Testis (tissue), 2 donors: ENCODE results near the gene B3GNT4.

ENCODE experiments used
- CTCF ChIP-seq, 3 experiments: fragments of 450-650 bp in 2 of 3; fragments of 200-600 bp in 1 of 3; sonication (generic) in 1 of 3; IDR thresholded peaks; one replicate each; pipeline ENCODE4 v1.5.1; 2016 to 2019; ENCODE audit warnings: antibody characterized with exemption in 3 of 3, mild to moderate bottlenecking in 2 of 3, moderate library complexity in 1 of 3
- POLR2A ChIP-seq: fragments of 450-650 bp; IDR thresholded peaks from one replicate; pipeline ENCODE4 v1.6.1; 2017; ENCODE audit warnings: antibody characterized with exemption, mild to moderate bottlenecking, moderate library complexity

DNA sequence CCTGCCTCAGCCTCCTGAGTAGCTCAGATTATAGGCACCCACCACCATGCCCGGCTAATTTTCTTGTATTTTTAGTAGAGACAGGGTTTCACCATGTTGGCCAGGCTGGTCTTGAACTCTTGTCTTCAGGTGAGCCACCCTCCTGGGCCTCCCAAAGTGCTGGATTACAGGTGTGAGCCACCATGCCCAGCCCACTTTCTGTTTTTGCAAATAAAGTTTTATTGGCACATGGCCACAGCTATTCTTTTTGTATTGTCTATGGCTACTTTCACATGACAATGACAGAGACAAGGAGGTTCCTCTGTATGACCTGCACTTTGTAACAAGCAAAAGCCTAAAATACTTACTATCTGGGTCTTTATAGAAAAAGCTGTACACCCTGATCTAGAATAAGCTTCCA, 42.0 kb downstream of the B3GNT4 start:
- TF ChIP-seq CTCF (IDR thresholded peaks at IDR 0.05) (no peak), POLR2A (no peak)
